ENCODE data around the gene ZNF580.

DNA sequence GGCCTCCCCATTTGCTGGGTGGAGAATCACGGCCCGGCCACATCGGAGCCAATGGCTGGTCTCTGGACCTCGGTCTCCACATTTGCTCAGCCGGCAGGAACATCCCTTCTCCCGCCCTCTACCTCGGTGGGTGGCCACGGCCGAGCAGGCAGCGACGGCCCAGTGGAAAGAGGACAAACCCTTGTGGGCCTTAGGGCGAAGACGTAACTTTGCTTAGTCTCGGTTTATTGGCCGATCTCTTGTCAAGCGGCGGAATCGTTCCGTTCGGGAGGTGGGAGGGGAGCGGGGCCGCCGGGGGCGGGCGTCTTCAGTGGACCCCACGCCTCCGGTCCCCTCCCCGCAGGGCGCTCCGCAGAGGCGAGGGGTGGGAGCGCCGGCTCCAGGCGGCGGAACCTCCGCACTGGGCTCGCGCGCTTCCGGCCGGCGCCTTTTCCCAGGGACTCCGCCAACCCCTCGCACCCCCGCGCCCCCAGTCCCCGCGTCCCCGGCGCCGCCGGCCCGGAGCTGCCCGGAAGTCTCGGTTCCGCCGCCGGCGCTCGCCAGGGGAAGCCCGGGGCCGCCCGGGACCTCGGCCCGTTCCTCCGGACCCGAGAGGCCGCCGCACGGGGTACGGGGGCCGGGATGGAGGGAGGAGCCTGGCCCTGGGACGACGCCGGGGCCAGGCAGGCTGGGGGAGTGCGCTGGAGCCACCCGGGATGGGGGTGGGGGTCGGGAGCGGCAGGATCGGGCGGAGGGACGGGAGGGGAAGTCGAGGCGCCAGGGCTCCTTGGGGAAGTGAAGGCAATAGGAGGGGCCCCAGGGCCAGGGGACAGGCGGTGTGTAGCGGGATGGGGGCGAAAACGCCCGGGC is at the start of gene ZNF580:
- TF ChIP-seq, protein P1, sequence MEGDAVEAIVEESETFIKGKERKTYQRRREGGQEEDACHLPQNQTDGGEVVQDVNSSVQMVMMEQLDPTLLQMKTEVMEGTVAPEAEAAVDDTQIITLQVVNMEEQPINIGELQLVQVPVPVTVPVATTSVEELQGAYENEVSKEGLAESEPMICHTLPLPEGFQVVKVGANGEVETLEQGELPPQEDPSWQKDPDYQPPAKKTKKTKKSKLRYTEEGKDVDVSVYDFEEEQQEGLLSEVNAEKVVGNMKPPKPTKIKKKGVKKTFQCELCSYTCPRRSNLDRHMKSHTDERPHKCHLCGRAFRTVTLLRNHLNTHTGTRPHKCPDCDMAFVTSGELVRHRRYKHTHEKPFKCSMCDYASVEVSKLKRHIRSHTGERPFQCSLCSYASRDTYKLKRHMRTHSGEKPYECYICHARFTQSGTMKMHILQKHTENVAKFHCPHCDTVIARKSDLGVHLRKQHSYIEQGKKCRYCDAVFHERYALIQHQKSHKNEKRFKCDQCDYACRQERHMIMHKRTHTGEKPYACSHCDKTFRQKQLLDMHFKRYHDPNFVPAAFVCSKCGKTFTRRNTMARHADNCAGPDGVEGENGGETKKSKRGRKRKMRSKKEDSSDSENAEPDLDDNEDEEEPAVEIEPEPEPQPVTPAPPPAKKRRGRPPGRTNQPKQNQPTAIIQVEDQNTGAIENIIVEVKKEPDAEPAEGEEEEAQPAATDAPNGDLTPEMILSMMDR (IDR thresholded peaks at IDR 0.05): no peak
- peak in 1 of 4 donors; percentile 16 for TF ChIP-seq POLR2A (IDR thresholded peaks at IDR 0.05)

Measured in esophagus squamous epithelium (tissue), 4 donors.